Right atrium auricular region (tissue), 2 donors: ENCODE data around the gene C2orf49. TPM values are rescaled to one million over a fixed set of nuclear protein-coding genes. Genes with fewer than 3 reads are reported as not detected.

Experiments
- DNase-seq: peaks from one replicate; pipeline ENCODE4 v3.0.0-alpha.2; 2019; ENCODE audit warnings: low spot score
- H3K27ac ChIP-seq, 2 donors: fragments of 200-600 bp; sonication (generic); 1 replicate in 1 of 2; 2 replicates in 1 of 2; pipeline ENCODE4 v1.5.1; 2016 to 2019
- H3K27me3 ChIP-seq, 2 donors: fragments of 200-600 bp; sonication (generic); one replicate each; pipeline versions ENCODE4 v1.5.1 to v1.6.0; 2017 to 2019
- H3K36me3 ChIP-seq: fragments of 200-600 bp; sonication (generic); one replicate; pipeline ENCODE4 v1.5.1; 2016
- H3K4me1 ChIP-seq, 2 donors: fragments of 200-600 bp; sonication (generic); one replicate each; pipeline versions ENCODE4 v1.5.1 to v1.6.0; 2017 to 2019
- H3K4me3 ChIP-seq, 2 donors: fragments of 200-600 bp; sonication (generic); 1 replicate in 1 of 2; 2 replicates in 1 of 2; pipeline ENCODE4 v1.5.1; 2017 to 2019; ENCODE audit warnings: mild to moderate bottlenecking in 1 of 2, moderate library complexity in 1 of 2
- H3K9me3 ChIP-seq, 2 donors: fragments of 200-600 bp; sonication (generic); one replicate each; pipeline ENCODE4 v1.5.1; 2019
- total RNA-seq, 2 donors: library from RNA; depleted of rRNA; stranded (reverse); fragments of >200 nt; gene quantifications; one replicate each; pipeline ENCODE4 v1.1.0, GENCODE V29; 2016
- TF ChIP-seq, protein P1 (sequence below), 2 donors: fragments of 200-600 bp; sonication (generic); IDR thresholded peaks; one replicate each; pipeline ENCODE4 v1.5.1; 2019; ENCODE audit warnings: antibody characterized with exemption in 2 of 2

The C2orf49 gene
- total RNA-seq, 2 donors from 2014 or later, result 15.5 to 18.0 TPM

DNA sequence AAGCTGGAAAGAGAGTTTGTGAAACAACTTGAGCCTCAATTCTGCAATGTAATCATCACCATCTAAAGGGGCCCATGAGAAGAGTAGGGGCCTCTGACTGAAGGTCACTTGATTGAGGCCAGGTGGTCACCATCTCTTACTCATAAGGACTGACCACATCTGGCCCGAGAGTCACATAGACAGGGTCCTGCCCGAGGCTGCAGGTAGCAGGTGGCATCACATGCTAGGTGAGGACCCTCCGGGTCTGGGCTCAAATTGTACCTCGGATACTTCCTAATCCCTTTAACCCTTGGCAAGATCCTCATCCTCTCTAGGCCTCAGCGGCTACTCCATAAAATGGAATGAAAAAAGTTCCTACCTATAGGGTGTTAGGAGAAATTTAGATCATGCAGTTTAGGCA, 44.8 kb downstream of the C2orf49 start:
- no peaks in the 10 kb centered on the region for H3K27me3 ChIP-seq
- H3K9me3 ChIP-seq, result no peaks in the 10 kb centered on the region
- no peak for DNase-seq
- H3K27ac ChIP-seq, result peak overlapping the region; percentile 63 to 65
- no peak overlapping the region for H3K4me3 ChIP-seq
- peaks cover 0 to 66% of the 10 kb centered on the region in 2 donors for H3K4me1 ChIP-seq
- peaks cover 38% of the 10 kb centered on the region for H3K36me3 ChIP-seq
- TF ChIP-seq, protein P1, sequence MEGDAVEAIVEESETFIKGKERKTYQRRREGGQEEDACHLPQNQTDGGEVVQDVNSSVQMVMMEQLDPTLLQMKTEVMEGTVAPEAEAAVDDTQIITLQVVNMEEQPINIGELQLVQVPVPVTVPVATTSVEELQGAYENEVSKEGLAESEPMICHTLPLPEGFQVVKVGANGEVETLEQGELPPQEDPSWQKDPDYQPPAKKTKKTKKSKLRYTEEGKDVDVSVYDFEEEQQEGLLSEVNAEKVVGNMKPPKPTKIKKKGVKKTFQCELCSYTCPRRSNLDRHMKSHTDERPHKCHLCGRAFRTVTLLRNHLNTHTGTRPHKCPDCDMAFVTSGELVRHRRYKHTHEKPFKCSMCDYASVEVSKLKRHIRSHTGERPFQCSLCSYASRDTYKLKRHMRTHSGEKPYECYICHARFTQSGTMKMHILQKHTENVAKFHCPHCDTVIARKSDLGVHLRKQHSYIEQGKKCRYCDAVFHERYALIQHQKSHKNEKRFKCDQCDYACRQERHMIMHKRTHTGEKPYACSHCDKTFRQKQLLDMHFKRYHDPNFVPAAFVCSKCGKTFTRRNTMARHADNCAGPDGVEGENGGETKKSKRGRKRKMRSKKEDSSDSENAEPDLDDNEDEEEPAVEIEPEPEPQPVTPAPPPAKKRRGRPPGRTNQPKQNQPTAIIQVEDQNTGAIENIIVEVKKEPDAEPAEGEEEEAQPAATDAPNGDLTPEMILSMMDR (IDR thresholded peaks at IDR 0.05), result no peak

GRCh38 chr2:105383432-105384166, 46.3 kb downstream of the C2orf49 start:
- peaks cover 36% of the 10 kb centered on the region for H3K36me3 ChIP-seq

DNA sequence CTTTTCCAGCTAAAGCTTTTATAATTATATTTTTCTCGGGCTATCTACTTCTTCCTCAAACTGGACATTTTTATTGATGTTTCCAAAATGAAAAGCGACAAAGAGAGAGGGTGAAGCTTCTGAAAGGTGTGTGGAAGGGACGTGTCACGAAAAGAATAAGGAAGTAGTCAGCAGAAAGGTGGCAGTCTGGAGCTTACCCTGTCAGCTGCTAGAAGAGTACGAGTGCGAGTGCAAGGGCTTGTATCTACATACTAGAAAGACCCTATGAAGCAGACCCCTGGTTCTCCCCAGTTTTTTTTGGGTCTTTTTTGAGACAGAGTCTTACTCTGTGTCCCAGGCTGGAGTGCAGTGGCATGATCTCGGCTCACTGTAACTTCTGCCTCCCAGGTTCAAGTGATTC, 46.9 kb downstream of the C2orf49 start:
- peak overlapping the region; percentile 42 to 65 for H3K27ac ChIP-seq
- TF ChIP-seq, protein P1 (IDR thresholded peaks at IDR 0.05), result peak in 1 of 2 donors; percentile 43
- H3K27me3 ChIP-seq, result no peaks in the 10 kb centered on the region
- H3K4me1 ChIP-seq, result peaks cover 0 to 63% of the 10 kb centered on the region in 2 donors
- no peak for DNase-seq
- H3K4me3 ChIP-seq, result no peak overlapping the region
- peaks cover 36% of the 10 kb centered on the region for H3K36me3 ChIP-seq
- no peaks in the 10 kb centered on the region for H3K9me3 ChIP-seq

More at GRCh38 chr2:105383432-105384166, 46.3 kb downstream of the C2orf49 start:
- Histone ChIP-seq H3K4me1 (peaks cover 0 to 60% of the 10 kb centered on the region in 2 donors), H3K27ac (peak overlapping the region; percentile 42 to 65), H3K27me3 (no peaks in the 10 kb centered on the region), H3K9me3 (no peaks in the 10 kb centered on the region), H3K4me3 (no peak overlapping the region)
- DNase-seq, result no peak
- TF ChIP-seq, protein P1 (IDR thresholded peaks at IDR 0.05), result no peak

DNA sequence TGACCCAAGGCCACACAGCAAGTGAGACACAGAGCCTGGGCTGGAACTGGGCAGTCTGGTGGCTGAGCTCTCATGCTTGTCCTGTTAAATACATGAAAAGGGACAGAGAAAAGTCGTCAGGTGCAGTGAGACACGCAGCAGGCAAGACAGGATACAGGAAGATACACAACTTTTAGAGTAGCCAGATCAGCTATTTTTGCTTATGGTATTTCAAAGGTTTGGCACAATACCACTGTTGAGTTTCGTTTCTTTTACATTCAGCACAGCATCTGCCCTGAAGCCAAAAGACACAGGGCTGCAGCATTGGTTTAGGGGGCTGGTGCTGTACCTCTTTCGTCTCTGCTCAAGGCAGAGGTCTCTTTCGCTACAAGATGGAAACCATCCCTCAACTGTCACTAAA, 47.5 kb downstream of the C2orf49 start:
- TF ChIP-seq, protein P1 (IDR thresholded peaks at IDR 0.05), result no peak
- no peaks in the 10 kb centered on the region for H3K27me3 ChIP-seq
- DNase-seq, result no peak
- peak overlapping the region in 1 of 2 donors; percentile 65 for H3K27ac ChIP-seq
- no peak overlapping the region for H3K4me3 ChIP-seq
- H3K4me1 ChIP-seq, result peaks cover 0 to 59% of the 10 kb centered on the region in 2 donors
- H3K36me3 ChIP-seq, result peaks cover 36% of the 10 kb centered on the region
- no peaks in the 10 kb centered on the region for H3K9me3 ChIP-seq

- peaks cover 36% of the 10 kb centered on the region for H3K36me3 ChIP-seq
- TF ChIP-seq, protein P1 (IDR thresholded peaks at IDR 0.05), result no peak
- peaks cover 0 to 49% of the 10 kb centered on the region in 2 donors for H3K4me1 ChIP-seq
- no peak overlapping the region for H3K27ac ChIP-seq
- H3K27me3 ChIP-seq, result no peaks in the 10 kb centered on the region
- H3K4me3 ChIP-seq, result no peak overlapping the region
- no peak for DNase-seq
- H3K9me3 ChIP-seq, result no peaks in the 10 kb centered on the region
These were observed 48.6 kb downstream of the C2orf49 start for GRCh38 chr2:105385731-105386540.
